GM23248 (cell line): ENCODE measurements around the gene DICER1. TPM values are rescaled to one million over a fixed set of nuclear protein-coding genes. Genes with fewer than 3 reads are reported as not detected.

Experiments
- DNase-seq: peaks from one replicate; pipeline ENCODE4 v3.0.0-alpha.2; 2015
- H2AFZ ChIP-seq: fragments of 200-600 bp; sonication (generic); 2 replicates; pipeline ENCODE4 v1.6.1; 2016; ENCODE audit warnings: antibody characterized with exemption
- H3F3A ChIP-seq: fragments of 200-600 bp; sonication (generic); 2 replicates; pipeline ENCODE4 v1.6.1; 2016; ENCODE audit warnings: mild to moderate bottlenecking, antibody characterized with exemption, mixed run types; ENCODE audit not compliant: insufficient read depth
- H3K27ac ChIP-seq: fragments of 200-600 bp; sonication (generic); 2 replicates; pipeline ENCODE4 v1.5.1; 2016; ENCODE audit warnings: mild to moderate bottlenecking
- H3K27me3 ChIP-seq: fragments of 200-600 bp; sonication (generic); replicated peaks from 2 replicates; pipeline ENCODE4 v1.6.1; 2016; ENCODE audit warnings: mild to moderate bottlenecking; ENCODE audit not compliant: insufficient read depth
- H3K36me3 ChIP-seq: fragments of 200-600 bp; sonication (generic); 2 replicates; pipeline ENCODE4 v1.6.1; 2016; ENCODE audit warnings: low read depth, mild to moderate bottlenecking
- H3K4me1 ChIP-seq: fragments of 200-600 bp; sonication (generic); 2 replicates; pipeline ENCODE4 v1.6.1; 2016; ENCODE audit warnings: mild to moderate bottlenecking; ENCODE audit not compliant: insufficient read depth
- H3K4me2 ChIP-seq: fragments of 200-600 bp; sonication (generic); one replicate; pipeline ENCODE4 v1.6.1; 2016; ENCODE audit warnings: mild to moderate bottlenecking; ENCODE audit not compliant: unreplicated experiment
- H3K4me3 ChIP-seq: fragments of 200-600 bp; sonication (generic); 2 replicates; pipeline ENCODE4 v1.5.1; 2016; ENCODE audit warnings: mild to moderate bottlenecking
- H3K79me2 ChIP-seq: fragments of 200-600 bp; sonication (generic); 2 replicates; pipeline ENCODE4 v1.6.1; 2016; ENCODE audit warnings: mild to moderate bottlenecking; ENCODE audit not compliant: insufficient read depth
- H3K9ac ChIP-seq: fragments of 200-600 bp; sonication (generic); 2 replicates; pipeline ENCODE4 v1.6.1; 2016; ENCODE audit warnings: mild to moderate bottlenecking
- H3K9me2 ChIP-seq: fragments of 200-600 bp; sonication (generic); 2 replicates; pipeline ENCODE4 v1.6.1; 2016; ENCODE audit warnings: mixed run types, mild to moderate bottlenecking, moderate library complexity; ENCODE audit not compliant: insufficient read depth
- H3K9me3 ChIP-seq: fragments of 200-600 bp; sonication (generic); one replicate; pipeline ENCODE4 v1.6.1; 2017; ENCODE audit warnings: low read depth
- H4K20me1 ChIP-seq: fragments of 200-600 bp; sonication (generic); 2 replicates; pipeline ENCODE4 v1.6.0; 2016; ENCODE audit not compliant: insufficient read depth
- EZH2 ChIP-seq: fragments of 200-600 bp; sonication (generic); IDR thresholded peaks from 2 replicates; pipeline ENCODE4 v1.6.1; 2018; ENCODE audit warnings: antibody characterized with exemption, mild to moderate bottlenecking; ENCODE audit not compliant: insufficient read depth, poor library complexity, severe bottlenecking
- EZH2phosphoT487 ChIP-seq: fragments of 200-600 bp; sonication (generic); IDR thresholded peaks from 2 replicates; pipeline ENCODE4 v1.6.1; 2018; ENCODE audit warnings: antibody characterized with exemption, moderate library complexity, mild to moderate bottlenecking, low read depth; ENCODE audit not compliant: insufficient read depth
- WGBS, 2 experiments: methylation state at CpG; one replicate each; pipeline ENCODE4 v1.1.6; 2015 to 2017; ENCODE audit warnings: low lambda C conversion rate in 2 of 2, low coverage in 1 of 2; ENCODE audit errors: missing lambda C conversion rate in 2 of 2; 5-methylcytosine and 5-hydroxymethylcytosine counted together
- in situ Hi-C: fragments of 300-500 bp; cut with MboI; formaldehyde crosslinking; loops from 2 replicates; pipeline ENCODE4 v1.15.0; 2020
- polyA plus RNA-seq: library from polyadenylated mRNA; unstranded; fragments of >200 nt; fragmentation: Nextera tagmentation; extraction: Ambion mirVana; gene quantifications from 2 replicates; pipeline ENCODE4 v1.2.1, GENCODE V29; 2016
- total RNA-seq: library from RNA; depleted of rRNA; stranded (reverse); fragments of >200 nt; shearing (Covaris generic); gene quantifications from 2 replicates; pipeline ENCODE4 v1.2.3, GENCODE V29; 2014

The DICER1 gene
- total and polyA plus RNA-seq, 2 experiments from 2014 or later = 9.8 to 27.6 TPM

DNA sequence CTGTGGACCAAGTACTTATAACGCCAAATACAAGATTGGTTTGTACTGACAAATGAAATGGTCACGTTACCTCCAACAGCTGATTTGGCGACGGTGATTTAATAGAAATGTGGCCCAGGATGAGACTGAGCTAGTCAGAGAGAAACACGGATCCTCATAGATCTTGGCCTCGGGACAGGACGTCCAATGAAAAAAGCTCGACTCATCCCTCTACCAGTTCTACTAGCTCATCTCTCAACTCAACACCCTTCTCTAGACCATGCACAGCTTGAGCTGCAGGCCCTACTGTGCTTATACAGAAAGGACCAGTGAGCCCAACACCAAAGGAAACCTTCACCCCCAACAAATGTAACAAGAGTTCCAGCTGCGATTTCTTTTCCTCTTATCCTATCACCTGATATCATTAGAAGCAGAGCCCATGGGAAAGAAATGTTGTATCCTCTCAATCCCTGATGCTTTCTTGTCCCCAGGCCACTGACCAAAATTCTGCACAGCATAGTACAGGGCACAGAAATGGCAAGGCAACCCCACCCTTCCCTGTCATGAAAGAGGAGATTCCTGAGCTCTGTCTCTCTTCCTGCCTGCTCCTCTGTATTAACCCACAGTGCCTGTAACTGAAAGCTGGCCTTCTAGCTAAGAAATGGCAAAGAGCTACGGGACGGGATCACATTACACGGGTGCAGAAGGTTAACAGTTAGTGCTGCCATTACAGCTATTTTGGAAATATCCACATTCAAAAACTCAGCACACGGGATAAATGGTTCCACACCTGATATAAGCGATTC lies 39.2 kb downstream of the DICER1 start:
- no peak for TF ChIP-seq EZH2phosphoT487
- TF ChIP-seq EZH2 = no peak
- 92 to 95% methylated on average over 14 of the region's 14 CpGs for WGBS, 2 experiments
- no peaks in the 10 kb centered on the region for H3K27me3 ChIP-seq

DNA sequence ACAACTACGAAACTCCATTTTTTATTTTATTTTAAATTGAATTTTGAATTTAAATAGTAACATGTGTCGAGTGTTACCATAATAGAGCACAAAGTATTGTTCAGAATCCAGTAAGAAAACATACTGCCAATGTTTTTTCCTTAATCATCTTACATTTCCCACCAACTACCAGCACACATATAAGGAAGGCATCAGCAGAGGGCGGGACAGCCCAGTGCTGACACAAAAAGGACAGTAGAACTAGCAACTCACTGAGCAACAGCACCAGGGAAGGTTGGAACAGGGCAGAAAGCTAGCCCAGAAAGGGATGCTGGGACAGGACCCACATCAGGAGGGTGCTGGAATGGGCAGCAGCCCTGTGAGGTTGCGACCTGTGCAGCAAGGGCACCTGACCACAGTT lies 43.9 kb downstream of the DICER1 start:
- Histone ChIP-seq H3K9me3 (no peaks in the 10 kb centered on the region), H3F3A (no peaks in the 10 kb centered on the region; the same call in 1 of the 2 replicates)

More for the DNA sequence above, 39.2 kb downstream of the DICER1 start:
- Histone ChIP-seq H3K4me2 (no peak overlapping the region), H3K4me3 (no peak overlapping the region), H4K20me1 (no peaks in the 10 kb centered on the region), H3K9me3 (no peaks in the 10 kb centered on the region), H2AFZ (no peak overlapping the region), H3K9ac (no peak overlapping the region), H3K36me3 (peaks cover 20% of the 10 kb centered on the region; the same call in 1 of the 2 replicates), H3K9me2 (no peaks in the 10 kb centered on the region), H3K4me1 (no peaks in the 10 kb centered on the region), H3F3A (no peaks in the 10 kb centered on the region), H3K27ac (no peak overlapping the region), H3K79me2 (peaks cover 50% of the 10 kb centered on the region)
- in situ Hi-C loops = no loop called here
- DNase-seq = no peak

DNA sequence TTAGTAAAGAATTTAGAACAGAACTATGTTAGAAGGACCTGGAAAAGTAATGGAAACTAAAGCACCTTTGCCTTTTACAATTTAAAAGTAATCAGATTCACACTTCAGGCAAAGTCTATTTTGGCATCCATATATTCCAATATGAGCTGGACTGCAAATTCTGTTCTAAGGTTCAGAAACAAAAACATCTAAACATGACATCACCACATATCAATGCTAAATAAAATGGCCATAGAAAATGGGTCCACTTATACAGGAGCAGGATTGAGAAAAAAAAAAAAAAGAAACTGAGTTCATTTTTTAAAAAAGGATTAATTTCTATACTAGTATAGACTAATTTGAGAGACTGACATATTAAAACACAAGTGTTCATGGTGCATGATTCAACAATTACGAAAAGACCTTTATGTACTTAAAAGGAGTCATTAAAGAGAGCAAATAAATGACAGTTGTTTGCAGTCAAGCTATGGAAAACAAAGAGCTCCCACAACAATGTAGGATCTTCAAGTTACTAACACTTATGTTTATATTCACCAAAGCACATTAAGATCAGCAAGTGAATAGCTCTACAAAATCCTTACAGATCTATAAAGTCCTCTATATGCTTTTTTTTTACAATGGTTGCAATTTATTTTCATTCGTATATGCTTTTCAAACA lies 45.7 kb downstream of the DICER1 start:
- Histone ChIP-seq H3K9me2 (no peaks in the 10 kb centered on the region), H3K4me2 (no peak overlapping the region), H3K79me2 (no peaks in the 10 kb centered on the region; the same call in 1 of the 2 replicates), H2AFZ (no peak overlapping the region), H3K4me1 (no peaks in the 10 kb centered on the region), H3K27ac (no peak overlapping the region), H3F3A (peaks cover 7% of the 10 kb centered on the region; the same call in 1 of the 2 replicates), H3K9ac (no peak overlapping the region), H3K4me3 (no peak overlapping the region), H4K20me1 (no peaks in the 10 kb centered on the region), H3K27me3 (no peaks in the 10 kb centered on the region), H3K36me3 (peaks cover 48% of the 10 kb centered on the region), H3K9me3 (no peaks in the 10 kb centered on the region)
- in situ Hi-C loops = no loop called here
- WGBS, 2 experiments = 94 to 97% methylated on average over 2 of the region's 2 CpGs
- DNase-seq = no peak
- TF ChIP-seq EZH2phosphoT487 (no peak), EZH2 (no peak)

More for the DNA sequence above, 43.9 kb downstream of the DICER1 start:
- Histone ChIP-seq H3K4me3 (no peak overlapping the region), H3K4me2 (no peak overlapping the region), H3K9me2 (no peaks in the 10 kb centered on the region), H3K27ac (no peak overlapping the region), H2AFZ (no peak overlapping the region), H3K27me3 (no peaks in the 10 kb centered on the region), H3K9ac (no peak overlapping the region), H4K20me1 (no peaks in the 10 kb centered on the region), H3K79me2 (peaks cover 4% of the 10 kb centered on the region), H3K36me3 (peaks cover 37% of the 10 kb centered on the region), H3K4me1 (no peaks in the 10 kb centered on the region)
- 86 to 87% methylated on average over 4 of the region's 4 CpGs for WGBS, 2 experiments
- no peak for DNase-seq
- TF ChIP-seq EZH2 (no peak), EZH2phosphoT487 (no peak)
- in situ Hi-C loops = no loop called here

DNA sequence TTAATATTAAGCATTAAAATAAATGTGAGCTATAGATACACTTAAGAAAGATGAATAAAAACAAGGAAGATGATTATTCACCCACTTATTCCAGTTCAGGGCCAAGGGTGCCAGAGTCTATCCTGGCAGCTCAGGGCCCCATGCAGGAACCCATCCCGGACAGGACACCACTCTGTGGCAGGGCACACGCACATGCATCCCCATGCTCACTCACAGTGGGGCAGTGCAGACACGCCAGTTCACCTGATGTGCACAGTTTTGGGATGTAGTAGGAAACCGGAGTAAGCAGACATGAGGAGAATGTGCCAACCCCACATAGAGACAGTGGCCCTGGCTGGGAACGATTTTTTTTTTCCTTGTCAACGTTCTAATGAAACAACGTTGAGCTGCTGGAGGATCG lies 47.2 kb downstream of the DICER1 start:
- Histone ChIP-seq H3K9me2 (no peaks in the 10 kb centered on the region), H3K4me3 (no peak overlapping the region), H3K36me3 (peaks cover 56% of the 10 kb centered on the region), H4K20me1 (no peaks in the 10 kb centered on the region), H3F3A (peaks cover 7% of the 10 kb centered on the region; the same call in 1 of the 2 replicates), H3K27ac (no peak overlapping the region), H3K27me3 (no peaks in the 10 kb centered on the region), H3K79me2 (no peaks in the 10 kb centered on the region), H3K9ac (no peak overlapping the region), H3K4me1 (no peaks in the 10 kb centered on the region), H2AFZ (no peak overlapping the region), H3K4me2 (no peak overlapping the region), H3K9me3 (no peaks in the 10 kb centered on the region)
- in situ Hi-C loops = no loop called here
- DNase-seq = no peak
- TF ChIP-seq EZH2phosphoT487 (no peak), EZH2 (no peak)
- WGBS, 2 experiments = 87 to 93% methylated on average over 8 of the region's 8 CpGs
